Tibial artery (tissue), 4 donors: ENCODE results near the gene CDH1.

Source experiments
- DNase-seq, 2 donors: peaks; one replicate each; pipeline ENCODE4 v3.0.0-alpha.2; 2019
- H3K27ac ChIP-seq, 2 donors: fragments of 200-600 bp; sonication (generic) in 1 of 2; 1 replicate in 1 of 2; 2 replicates in 1 of 2; pipeline ENCODE4 v1.5.1; 2018 to 2019; ENCODE audit warnings: mild to moderate bottlenecking in 1 of 2
- H3K27me3 ChIP-seq, 2 donors: fragments of 200-600 bp; sonication (generic) in 1 of 2; one replicate each; pipeline versions ENCODE4 v1.5.1 to v1.6.0; 2016 to 2019
- H3K36me3 ChIP-seq, 3 donors: fragments of 200-600 bp; sonication (generic) in 2 of 3; one replicate each; pipeline ENCODE4 v1.5.1; 2016 to 2019; ENCODE audit warnings: mild to moderate bottlenecking in 2 of 3
- H3K4me1 ChIP-seq, 4 donors: fragments of 200-600 bp; sonication (generic) in 2 of 4; 1 replicate in 3 of 4; 2 replicates in 1 of 4; pipeline ENCODE4 v1.5.1; 2016 to 2019
- H3K4me3 ChIP-seq, 2 donors: fragments of 200-600 bp; sonication (generic) in 1 of 2; 1 replicate in 1 of 2; 2 replicates in 1 of 2; pipeline ENCODE4 v1.5.1; 2018 to 2019; ENCODE audit warnings: mild to moderate bottlenecking in 2 of 2
- H3K9me3 ChIP-seq, 3 donors: fragments of 200-600 bp; sonication (generic) in 1 of 3; one replicate each; pipeline ENCODE4 v1.5.1; 2016 to 2019
- CTCF ChIP-seq, 2 experiments: fragments of 200-600 bp in 1 of 2; fragments of 450-650 bp in 1 of 2; IDR thresholded peaks; one replicate each; pipeline ENCODE4 v1.5.1; 2017 to 2019; ENCODE audit warnings: antibody characterized with exemption in 2 of 2, mild to moderate bottlenecking in 1 of 2, moderate library complexity in 1 of 2
- intact Hi-C: fragments of 100-400 bp; cut with DNase I; formaldehyde crosslinking; loops from one replicate; pipeline ENCODE4 v1.15.0; 2023; ENCODE audit warnings: low total_unique reads

Gene CDH1

GRCh38 chr16:68857479-68857878 lies 120.4 kb downstream of the CDH1 start:
- intact Hi-C loops, result no loop called here
- Histone ChIP-seq H3K4me3 (no peak overlapping the region), H3K4me1 (no peaks in the 10 kb centered on the region), H3K27ac (no peak overlapping the region), H3K27me3 (no peaks in the 10 kb centered on the region), H3K36me3 (peaks cover 13 to 24% (median 23%) of the 10 kb centered on the region in 3 donors), H3K9me3 (no peaks in the 10 kb centered on the region)
- no peak for TF ChIP-seq CTCF (IDR thresholded peaks at IDR 0.05)
- DNase-seq, result no peak

GRCh38 chr16:68859828-68860227 lies 122.7 kb downstream of the CDH1 start:
- TF ChIP-seq CTCF (IDR thresholded peaks at IDR 0.05), result no peak
- Histone ChIP-seq H3K36me3 (peaks cover 21 to 43% (median 35%) of the 10 kb centered on the region in 3 donors), H3K9me3 (no peaks in the 10 kb centered on the region), H3K27me3 (no peaks in the 10 kb centered on the region), H3K4me3 (no peak overlapping the region), H3K4me1 (no peaks in the 10 kb centered on the region), H3K27ac (no peak overlapping the region)
- DNase-seq, result no peak
- intact Hi-C loops, result no loop called here

GRCh38 chr16:68860978-68861892 lies 124.1 kb downstream of the CDH1 start:
- H3K27ac ChIP-seq, result no peak overlapping the region
- H3K4me3 ChIP-seq, result no peak overlapping the region
- no peak for TF ChIP-seq CTCF (IDR thresholded peaks at IDR 0.05)
- H3K9me3 ChIP-seq, result no peaks in the 10 kb centered on the region
- intact Hi-C loops, result no loop called here
- peaks cover 21 to 55% (median 41%) of the 10 kb centered on the region in 3 donors for H3K36me3 ChIP-seq
- no peaks in the 10 kb centered on the region for H3K27me3 ChIP-seq
- DNase-seq, result no peak
- no peaks in the 10 kb centered on the region for H3K4me1 ChIP-seq

- no peak overlapping the region for H3K4me3 ChIP-seq
- H3K27me3 ChIP-seq, result no peaks in the 10 kb centered on the region
- intact Hi-C loops, result no loop called here
- H3K27ac ChIP-seq, result no peak overlapping the region
- no peaks in the 10 kb centered on the region for H3K9me3 ChIP-seq
- no peaks in the 10 kb centered on the region for H3K4me1 ChIP-seq
- no peak for TF ChIP-seq CTCF (IDR thresholded peaks at IDR 0.05)
- peaks cover 28 to 75% (median 45%) of the 10 kb centered on the region in 3 donors for H3K36me3 ChIP-seq
- DNase-seq, result no peak
Observed at GRCh38 chr16:68866933-68867332, 129.8 kb downstream of the CDH1 start.

GRCh38 chr16:68869492-68870088 lies 132.5 kb downstream of the CDH1 start:
- no peak for TF ChIP-seq CTCF (IDR thresholded peaks at IDR 0.05)
- no peak for DNase-seq
- Histone ChIP-seq H3K4me3 (no peak overlapping the region), H3K27me3 (no peaks in the 10 kb centered on the region), H3K27ac (no peak overlapping the region), H3K9me3 (no peaks in the 10 kb centered on the region), H3K36me3 (peaks cover 32 to 80% (median 47%) of the 10 kb centered on the region in 3 donors), H3K4me1 (no peaks in the 10 kb centered on the region)
- intact Hi-C loops, result no loop called here
